Naive B cell (primary cell): ENCODE measurements around the gene RASGRF1. TPM values are rescaled to one million over a fixed set of nuclear protein-coding genes. Genes with fewer than 3 reads are reported as not detected.
"Not testable (repeated sequence)": the region's sequence is repeated elsewhere in the genome, so short reads cannot be mapped to it uniquely, and the experiment has no call there.

ENCODE experiments used
- ATAC-seq, 2 donors: fragments of 150-1000 bp; cut with Tn5 transposase; 2 replicates each; pipeline ENCODE4 v1.10.0; 2021; ENCODE audit warnings: low read depth in 2 of 2, mild to moderate bottlenecking in 2 of 2, moderate library complexity in 2 of 2
- DNase-seq: peaks from one replicate; pipeline ENCODE4 v3.0.0; 2022
- H3K27ac Mint-ChIP-seq, 6 donors: one replicate each; pipeline ENCODE4 v1.8.0; 2020 to 2022; ENCODE audit warnings: mild to moderate bottlenecking in 6 of 6, mixed read lengths in 6 of 6, moderate library complexity in 5 of 6, inconsistent platforms in 2 of 6
- H3K27me3 Mint-ChIP-seq, 3 donors: one replicate each; pipeline ENCODE4 v1.8.0; 2021 to 2022; ENCODE audit warnings: mixed read lengths in 3 of 3, mild to moderate bottlenecking in 1 of 3
- H3K36me3 Mint-ChIP-seq, 2 donors: one replicate each; pipeline ENCODE4 v1.8.0; 2020 to 2022; ENCODE audit warnings: mixed read lengths in 2 of 2, inconsistent platforms in 1 of 2, mild to moderate bottlenecking in 1 of 2
- H3K4me1 Mint-ChIP-seq, 3 donors: one replicate each; pipeline ENCODE4 v1.8.0; 2020 to 2022; ENCODE audit warnings: mixed read lengths in 3 of 3, inconsistent platforms in 1 of 3, mild to moderate bottlenecking in 1 of 3, moderate library complexity in 1 of 3
- H3K4me3 Mint-ChIP-seq, 8 donors: one replicate each; pipeline ENCODE4 v1.8.0; 2020 to 2022; ENCODE audit warnings: mild to moderate bottlenecking in 8 of 8, mixed read lengths in 8 of 8, moderate library complexity in 8 of 8, inconsistent platforms in 2 of 8
- H3K9me3 Mint-ChIP-seq, 7 donors: one replicate each; pipeline ENCODE4 v1.8.0; 2020 to 2022; ENCODE audit warnings: mixed read lengths in 7 of 7, mild to moderate bottlenecking in 5 of 7, inconsistent platforms in 2 of 7, moderate library complexity in 1 of 7
- polyA plus RNA-seq, 6 donors: library from polyadenylated mRNA; unstranded; fragments of 300-500 nt; fragmentation: Illumina TruSeq; gene quantifications; one replicate each; pipeline ENCODE4 v1.2.3, GENCODE V29; 2021; ENCODE audit warnings: low read depth in 6 of 6

RASGRF1 gene
- polyA plus RNA-seq, 6 donors from 2014 or later, result 0.04 to 0.25 TPM; not detected in 4

DNA sequence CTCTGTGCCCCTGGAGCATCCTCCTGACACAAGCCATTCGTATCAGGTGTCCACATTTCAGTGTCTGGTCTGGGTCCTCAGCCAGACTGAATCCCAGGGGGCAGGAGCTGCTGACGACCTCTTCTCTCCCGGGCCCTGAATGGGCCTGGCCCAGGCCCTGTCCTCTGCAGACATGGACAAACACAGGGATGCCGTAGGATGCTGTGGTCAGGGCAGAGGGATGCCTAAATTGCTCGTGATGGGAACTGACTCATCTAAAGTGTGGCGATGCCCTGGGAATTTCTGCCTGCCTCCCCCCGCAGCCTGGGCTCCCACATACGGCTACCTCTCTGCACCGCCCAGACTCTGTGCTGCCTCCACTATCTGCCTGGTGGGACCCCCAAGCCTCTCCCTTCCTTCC lies 87.3 kb downstream of the RASGRF1 start:
- H3K4me3 Mint-ChIP-seq, result no peak overlapping the region
- no peaks in the 10 kb centered on the region for H3K27me3 Mint-ChIP-seq
- no peak for ATAC-seq
- H3K9me3 Mint-ChIP-seq, result no peaks in the 10 kb centered on the region
- DNase-seq, result no peak
- H3K36me3 Mint-ChIP-seq, result no peaks in the 10 kb centered on the region
- H3K4me1 Mint-ChIP-seq, result peaks cover 36 to 50% (median 39%) of the 10 kb centered on the region in 3 donors
- peak overlapping the region; percentile 3 to 93 (median 89) for H3K27ac Mint-ChIP-seq

GRCh38 chr15:79002581-79002980 lies 88.0 kb downstream of the RASGRF1 start:
- Mint-ChIP-seq H3K4me1 (peaks cover 39 to 50% (median 39%) of the 10 kb centered on the region in 3 donors), H3K27ac (peak overlapping the region in 3 of 6 donors; percentile 48 to 91 (median 89)), H3K9me3 (no peaks in the 10 kb centered on the region), H3K4me3 (no peak overlapping the region), H3K27me3 (no peaks in the 10 kb centered on the region), H3K36me3 (no peaks in the 10 kb centered on the region)
- ATAC-seq, result no peak
- no peak for DNase-seq

- ATAC-seq (no peak), DNase-seq (no peak)
- Mint-ChIP-seq H3K27ac (peak overlapping the region in 1 of 6 donors; percentile 73), H3K4me1 (peaks cover 14 to 29% (median 24%) of the 10 kb centered on the region in 3 donors), H3K27me3 (peaks cover 0 to 5% (median 0%) of the 10 kb centered on the region in 3 donors), H3K4me3 (no peak overlapping the region), H3K36me3 (no peaks in the 10 kb centered on the region), H3K9me3 (no peaks in the 10 kb centered on the region)
Observed at GRCh38 chr15:78999636-79000035, 90.9 kb downstream of the RASGRF1 start.

GRCh38 chr15:78998526-78998925 lies 92.1 kb downstream of the RASGRF1 start:
- peaks cover 3 to 19% (median 13%) of the 10 kb centered on the region in 3 donors for H3K4me1 Mint-ChIP-seq
- no peaks in the 10 kb centered on the region for H3K9me3 Mint-ChIP-seq
- H3K27me3 Mint-ChIP-seq, result peaks cover 0 to 5% (median 0%) of the 10 kb centered on the region in 3 donors
- H3K4me3 Mint-ChIP-seq, result no peak overlapping the region
- no peak for DNase-seq
- no peaks in the 10 kb centered on the region for H3K36me3 Mint-ChIP-seq
- no peak overlapping the region for H3K27ac Mint-ChIP-seq
- no peak for ATAC-seq

DNA sequence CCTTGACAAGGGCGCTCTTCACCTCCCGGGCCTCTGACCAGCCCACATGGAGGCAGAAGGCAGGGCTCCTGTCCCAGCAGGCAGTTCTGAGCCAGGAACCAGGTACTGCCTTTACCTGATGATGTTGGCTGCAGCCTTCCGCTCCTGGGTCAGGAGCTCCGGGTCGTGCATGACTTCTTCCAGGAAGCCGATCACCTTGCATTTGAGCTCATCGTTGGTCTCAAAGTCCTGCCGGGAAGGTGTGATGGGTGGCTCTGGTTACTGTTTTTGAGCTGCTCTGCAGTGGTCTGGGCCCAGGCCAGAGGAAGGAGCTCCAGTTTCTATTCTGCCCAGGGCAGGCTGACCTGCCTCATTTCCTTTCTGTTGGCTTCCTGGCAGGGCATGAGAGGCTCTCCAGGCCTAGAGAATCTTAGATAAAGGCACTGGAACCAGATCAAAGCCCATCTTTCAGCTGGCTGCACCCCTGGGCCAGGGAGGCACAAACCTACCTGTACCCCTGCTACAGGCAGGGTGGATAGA lies 92.5 kb downstream of the RASGRF1 start:
- H3K27ac Mint-ChIP-seq, result peak overlapping the region in 2 of 6 donors; percentile 19 to 49
- ATAC-seq, result no peak

DNA sequence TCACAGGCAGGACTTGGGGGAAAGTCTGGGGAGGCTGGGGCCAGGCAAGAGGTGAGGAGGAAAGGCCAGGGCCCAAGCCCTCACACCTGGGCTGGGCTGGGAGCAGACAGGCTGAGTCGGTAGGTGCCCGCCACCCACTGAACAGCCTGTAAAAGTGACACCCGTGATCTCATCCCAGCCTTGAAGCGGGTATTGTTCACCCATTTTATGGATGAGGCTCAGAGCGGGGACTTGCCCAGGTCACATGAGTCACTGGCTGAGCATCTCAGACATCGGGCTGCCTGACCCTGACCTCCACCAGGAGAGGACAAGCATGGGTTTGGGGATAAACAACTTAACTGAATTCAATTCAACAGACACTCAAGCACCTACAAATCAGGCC lies 93.7 kb downstream of the RASGRF1 start:
- DNase-seq (no peak), ATAC-seq (no peak)
- Mint-ChIP-seq H3K27ac (peak overlapping the region in 1 of 6 donors; percentile 93), H3K4me3 (no peak overlapping the region), H3K36me3 (no peaks in the 10 kb centered on the region), H3K9me3 (no peaks in the 10 kb centered on the region), H3K27me3 (peaks cover 0 to 5% (median 0%) of the 10 kb centered on the region in 3 donors), H3K4me1 (peaks cover 0 to 19% (median 19%) of the 10 kb centered on the region in 3 donors)

More for the DNA sequence above, 92.5 kb downstream of the RASGRF1 start:
- Mint-ChIP-seq H3K9me3 (no peaks in the 10 kb centered on the region), H3K36me3 (no peaks in the 10 kb centered on the region), H3K4me1 (peaks cover 0 to 18% (median 12%) of the 10 kb centered on the region in 3 donors), H3K4me3 (no peak overlapping the region), H3K27me3 (peaks cover 0 to 5% (median 0%) of the 10 kb centered on the region in 3 donors)
- no peak for DNase-seq

GRCh38 chr15:78995921-78996893 lies 94.4 kb downstream of the RASGRF1 start:
- Mint-ChIP-seq H3K4me3 (no peak overlapping the region), H3K9me3 (no peaks in the 10 kb centered on the region), H3K36me3 (no peaks in the 10 kb centered on the region), H3K4me1 (peaks cover 0 to 19% (median 19%) of the 10 kb centered on the region in 3 donors), H3K27ac (peak overlapping the region in 3 of 6 donors; percentile 9 to 93 (median 81)), H3K27me3 (peaks cover 0 to 5% (median 0%) of the 10 kb centered on the region in 3 donors)
- DNase-seq, result no peak
- ATAC-seq, result no peak

DNA sequence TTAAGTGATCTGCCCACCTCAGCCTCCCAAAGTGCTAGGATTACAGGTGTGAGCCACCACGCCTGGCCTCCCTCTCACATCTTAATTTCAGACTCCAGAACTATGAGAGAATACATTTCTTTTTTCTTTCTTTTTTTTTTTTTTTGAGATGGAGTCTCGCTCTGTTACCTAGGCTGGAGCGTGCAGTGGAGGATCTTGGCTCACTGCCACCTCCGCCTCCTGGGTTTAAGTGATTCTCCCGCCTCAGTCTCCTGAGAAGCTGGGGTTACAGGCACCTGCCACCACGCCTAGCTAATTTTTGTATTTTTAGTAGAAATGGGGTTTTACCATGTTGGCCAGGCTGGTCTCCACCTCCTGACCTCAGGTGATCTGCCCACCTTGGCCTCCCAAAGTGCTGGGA lies 95.4 kb downstream of the RASGRF1 start:
- not testable (repeated sequence) for DNase-seq, ATAC-seq, H3K27ac Mint-ChIP-seq, H3K27me3 Mint-ChIP-seq, H3K9me3 Mint-ChIP-seq, H3K4me3 Mint-ChIP-seq, H3K36me3 Mint-ChIP-seq
- peaks cover 0 to 19% (median 19%) of the 10 kb centered on the region in 3 donors for H3K4me1 Mint-ChIP-seq

- Mint-ChIP-seq H3K27me3 (peaks cover 0 to 10% (median 0%) of the 10 kb centered on the region in 3 donors), H3K4me3 (no peak overlapping the region), H3K27ac (no peak overlapping the region), H3K4me1 (peaks cover 0 to 19% (median 18%) of the 10 kb centered on the region in 3 donors), H3K9me3 (no peaks in the 10 kb centered on the region), H3K36me3 (no peaks in the 10 kb centered on the region)
- DNase-seq (no peak), ATAC-seq (no peak)
Observed at GRCh38 chr15:78993931-78994530, 96.5 kb downstream of the RASGRF1 start.

DNA sequence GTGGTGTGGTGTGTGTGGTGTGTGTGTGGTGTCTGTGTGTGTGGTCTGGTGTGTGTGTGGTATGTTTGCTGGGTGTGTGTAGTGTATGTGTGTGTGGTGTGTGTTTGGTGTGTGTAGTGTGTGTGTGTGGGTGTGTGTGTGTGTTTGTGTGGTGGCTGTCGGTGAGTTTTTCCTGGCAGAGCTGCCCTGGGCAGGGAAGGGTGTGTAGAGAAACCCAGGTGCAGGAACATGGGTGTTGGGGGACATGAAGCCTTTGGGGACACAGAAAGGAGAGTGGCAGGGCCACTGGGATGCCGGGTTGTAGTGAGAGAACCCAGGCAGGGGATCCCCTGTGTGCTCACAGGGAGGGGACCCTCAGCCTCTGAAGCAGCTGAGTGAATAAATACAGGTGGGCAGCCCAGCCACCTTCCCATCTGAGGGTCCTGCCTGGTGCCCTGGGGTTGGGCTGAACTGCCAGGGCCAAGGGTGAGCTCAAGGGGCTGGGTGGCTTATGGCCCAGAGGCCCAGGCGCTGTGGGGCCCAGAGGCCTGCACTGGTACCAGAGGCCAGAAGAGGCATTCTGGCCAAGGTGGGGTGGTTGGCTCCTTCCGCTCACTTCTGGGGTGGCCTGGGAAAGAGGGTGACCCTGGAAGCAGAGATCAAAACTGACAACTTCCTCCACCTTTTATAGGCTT lies 97.2 kb downstream of the RASGRF1 start:
- no peaks in the 10 kb centered on the region for H3K36me3 Mint-ChIP-seq
- peak overlapping the region in 2 of 6 donors; percentile 80 to 82 for H3K27ac Mint-ChIP-seq
- H3K4me1 Mint-ChIP-seq, result peaks cover 3 to 18% (median 14%) of the 10 kb centered on the region in 3 donors
- H3K27me3 Mint-ChIP-seq, result peaks cover 0 to 10% (median 0%) of the 10 kb centered on the region in 3 donors
- peak overlapping the region in 1 of 8 donors; percentile 59 for H3K4me3 Mint-ChIP-seq
- ATAC-seq, result no peak
- H3K9me3 Mint-ChIP-seq, result no peaks in the 10 kb centered on the region
- DNase-seq, result no peak

GRCh38 chr15:78992416-78993256 lies 97.9 kb downstream of the RASGRF1 start:
- no peaks in the 10 kb centered on the region for H3K9me3 Mint-ChIP-seq
- DNase-seq (no peak), ATAC-seq (peak in 1 of 2 donors; percentile 28)
- H3K27ac Mint-ChIP-seq, result peak overlapping the region; percentile 23 to 87 (median 68)
- H3K4me3 Mint-ChIP-seq, result peak overlapping the region in 1 of 8 donors; percentile 68
- peaks cover 6 to 24% (median 12%) of the 10 kb centered on the region in 3 donors for H3K4me1 Mint-ChIP-seq
- H3K36me3 Mint-ChIP-seq, result no peaks in the 10 kb centered on the region
- peaks cover 0 to 10% (median 0%) of the 10 kb centered on the region in 3 donors for H3K27me3 Mint-ChIP-seq

- peaks cover 0 to 10% (median 0%) of the 10 kb centered on the region in 3 donors for H3K27me3 Mint-ChIP-seq
- no peaks in the 10 kb centered on the region for H3K36me3 Mint-ChIP-seq
- H3K4me3 Mint-ChIP-seq, result peak overlapping the region in 1 of 8 donors; percentile 68
- ATAC-seq, result no peak
- H3K9me3 Mint-ChIP-seq, result no peaks in the 10 kb centered on the region
- peaks cover 6 to 24% (median 10%) of the 10 kb centered on the region in 3 donors for H3K4me1 Mint-ChIP-seq
- no peak for DNase-seq
- peak overlapping the region in 2 of 6 donors; percentile 42 to 63 for H3K27ac Mint-ChIP-seq
Observed at GRCh38 chr15:78991879-78992278, 98.7 kb downstream of the RASGRF1 start.
